GM12891 (cell line): ENCODE measurements around the gene KDM4C.

Experiments
- POLR2A ChIP-seq: IDR thresholded peaks from 2 replicates; pipeline ENCODE4 v1.6.1; 2011; ENCODE audit warnings: low read depth, low read length, control low read depth
- POLR2AphosphoS5 ChIP-seq: IDR thresholded peaks from 2 replicates; pipeline ENCODE4 v1.6.1; 2011; ENCODE audit warnings: low read depth, low read length, control low read depth

- TF ChIP-seq POLR2A = no peak
- TF ChIP-seq POLR2AphosphoS5 = no peak
These were observed 388.8 kb downstream of the KDM4C start for GRCh38 chr9:7146582-7146981.
